Liver (tissue), 9 donors: ENCODE measurements around the gene POLA1. TPM values are rescaled to one million over a fixed set of nuclear protein-coding genes. Genes with fewer than 3 reads are reported as not detected.

Experiments
- DNase-seq: peaks from one replicate; pipeline ENCODE4 v3.0.0-alpha.2; 2017; ENCODE audit warnings: low spot score
- H3K27ac ChIP-seq, 2 donors: one replicate each; pipeline ENCODE4 v1.7.0; 2013; ENCODE audit warnings: inconsistent platforms in 2 of 2, low read length in 2 of 2, control low read depth in 1 of 2, low read depth in 1 of 2, mild to moderate bottlenecking in 1 of 2
- H3K27me3 ChIP-seq, 4 donors: one replicate each; pipeline versions ENCODE4 v1.6.1 to v1.7.0; 2013; ENCODE audit warnings: low read length in 3 of 4, inconsistent platforms in 1 of 4, mild to moderate bottlenecking in 1 of 4, moderate library complexity in 1 of 4; ENCODE audit not compliant: control insufficient read depth in 4 of 4, insufficient read depth in 4 of 4
- H3K36me3 ChIP-seq, 4 donors: one replicate each; pipeline versions ENCODE4 v1.6.1 to v1.7.0; 2013; ENCODE audit warnings: low read length in 3 of 4, mild to moderate bottlenecking in 3 of 4, low read depth in 1 of 4, moderate library complexity in 1 of 4; ENCODE audit not compliant: control insufficient read depth in 4 of 4, insufficient read depth in 3 of 4
- H3K4me1 ChIP-seq, 4 donors: one replicate each; pipeline versions ENCODE4 v1.6.1 to v1.7.0; 2013; ENCODE audit warnings: low read length in 3 of 4, mild to moderate bottlenecking in 3 of 4, moderate library complexity in 1 of 4; ENCODE audit not compliant: control insufficient read depth in 4 of 4, insufficient read depth in 4 of 4
- H3K4me3 ChIP-seq, 3 donors: one replicate each; pipeline versions ENCODE4 v1.6.1 to v1.7.0; 2013; ENCODE audit warnings: low read length in 3 of 3, control low read depth in 1 of 3, low read depth in 1 of 3, mild to moderate bottlenecking in 1 of 3
- H3K9ac ChIP-seq, 2 donors: one replicate each; pipeline ENCODE4 v1.7.0; 2013; ENCODE audit warnings: low read length in 2 of 2, mild to moderate bottlenecking in 2 of 2, moderate library complexity in 2 of 2, control low read depth in 1 of 2, low read depth in 1 of 2
- H3K9me3 ChIP-seq, 4 donors: one replicate each; pipeline versions ENCODE4 v1.6.1 to v1.7.0; 2013; ENCODE audit warnings: low read length in 3 of 4; ENCODE audit not compliant: control insufficient read depth in 4 of 4
- CTCF ChIP-seq: fragments of 150-350 bp; IDR thresholded peaks from 2 replicates; pipeline ENCODE4 v1.5.1; 2017; ENCODE audit warnings: improper control_type of control experiment, low read depth, low read length; ENCODE audit not compliant: missing input control
- EGR1 ChIP-seq, 2 donors: IDR thresholded peaks; 2 replicates each; pipeline ENCODE4 v1.6.1; 2016 to 2018; ENCODE audit warnings: antibody characterized with exemption in 2 of 2, low read depth in 2 of 2
- FOXA1 ChIP-seq: IDR thresholded peaks from 2 replicates; pipeline ENCODE4 v1.6.1; 2016; ENCODE audit warnings: antibody characterized with exemption
- FOXA2 ChIP-seq: IDR thresholded peaks from 2 replicates; pipeline ENCODE4 v1.6.1; 2016; ENCODE audit warnings: antibody characterized with exemption
- GABPA ChIP-seq, 2 donors: IDR thresholded peaks in 1 of 2; conservative IDR thresholded peaks in 1 of 2; 2 replicates each; pipeline ENCODE4 v1.6.1; 2016; ENCODE audit warnings: antibody characterized with exemption in 2 of 2, mild to moderate bottlenecking in 1 of 2, moderate library complexity in 1 of 2
- HNF4G ChIP-seq: IDR thresholded peaks from 2 replicates; pipeline ENCODE4 v1.6.1; 2016; ENCODE audit warnings: antibody characterized with exemption
- JUND ChIP-seq, 2 donors: IDR thresholded peaks; 2 replicates each; pipeline ENCODE4 v1.6.1; 2016; ENCODE audit warnings: antibody characterized with exemption in 2 of 2
- RXRA ChIP-seq, 2 donors: IDR thresholded peaks; 2 replicates each; pipeline ENCODE4 v1.6.1; 2017 to 2018; ENCODE audit warnings: antibody characterized with exemption in 2 of 2, mild to moderate bottlenecking in 1 of 2
- SP1 ChIP-seq: IDR thresholded peaks from 2 replicates; pipeline ENCODE4 v1.6.1; 2018; ENCODE audit warnings: antibody characterized with exemption, mild to moderate bottlenecking
- TAF1 ChIP-seq: conservative IDR thresholded peaks from 2 replicates; pipeline ENCODE4 v1.6.1; 2016; ENCODE audit warnings: antibody characterized with exemption, mild to moderate bottlenecking
- YY1 ChIP-seq: IDR thresholded peaks from 2 replicates; pipeline ENCODE4 v1.6.1; 2016; ENCODE audit warnings: antibody characterized with exemption, mild to moderate bottlenecking
- ZBTB33 ChIP-seq: IDR thresholded peaks from 2 replicates; pipeline ENCODE4 v1.6.1; 2016; ENCODE audit warnings: antibody characterized with exemption
- WGBS: extraction: QIAGEN DNeasy Blood & Tissue Kit; methylation state at CpG from one replicate; pipeline ENCODE4 v1.1.7; 2013; 5-methylcytosine and 5-hydroxymethylcytosine counted together
- polyA plus RNA-seq, 2 donors: library from polyadenylated mRNA; stranded (reverse) in 1 of 2; unstranded in 1 of 2; fragments of 200-250 nt in 1 of 2; fragments of >200 nt in 1 of 2; fragmentation: Nextera tagmentation in 1 of 2; extraction: Ambion mirVana in 1 of 2; gene quantifications; one replicate each; pipeline versions ENCODE4 v1.2.1 to v1.2.3, GENCODE V29; 2013 to 2015
- total RNA-seq, 2 donors: library from RNA; depleted of rRNA; stranded (reverse); fragments of >200 nt; gene quantifications; one replicate each; pipeline ENCODE4 v1.2.3, GENCODE V29; 2014
- TF ChIP-seq, protein P1 (sequence below): IDR thresholded peaks from 2 replicates; pipeline ENCODE4 v1.6.1; 2016; ENCODE audit warnings: antibody characterized with exemption
- donor health status: healthy.
- donor health status: healthy.
- donor health status: healthy.
- donor health status: healthy.
- donor health status: healthy.

Gene POLA1
- total and polyA plus RNA-seq, 4 donors, result 0.93 to 12.7 (median 4.3) TPM

DNA sequence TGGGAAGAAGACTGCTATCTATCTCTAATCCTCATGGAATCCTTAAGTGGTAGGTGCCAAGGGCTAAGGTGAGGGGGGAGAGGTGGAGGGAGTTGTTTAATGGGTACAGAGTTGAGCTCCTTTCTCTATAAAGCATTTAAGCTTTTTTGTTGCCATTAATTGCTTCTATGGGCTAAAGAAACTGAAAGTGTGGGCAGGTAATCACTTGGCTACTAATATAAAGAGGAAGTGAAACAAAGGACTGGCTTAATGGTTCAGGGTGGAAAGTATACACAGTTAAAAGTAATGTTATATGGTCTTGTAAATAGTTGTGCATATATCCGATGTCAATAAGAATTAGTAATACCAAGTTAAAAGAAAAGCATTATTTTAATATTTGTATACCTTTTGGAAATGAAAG, 83.9 kb downstream of the POLA1 start (continued):
- no peak for TF ChIP-seq CTCF
- no peak for TF ChIP-seq FOXA1
- no peak for TF ChIP-seq RXRA (IDR thresholded peaks at IDR 0.05)
- TF ChIP-seq ZBTB33, result no peak

- H3K27me3 ChIP-seq, result no peaks in the 10 kb centered on the region
- WGBS, result 98% methylated on average over 1 of the region's 1 CpG
- no peak for TF ChIP-seq ZBTB33
- TF ChIP-seq FOXA2, result no peak
- TF ChIP-seq SP1, result no peak
- TF ChIP-seq, protein P1, sequence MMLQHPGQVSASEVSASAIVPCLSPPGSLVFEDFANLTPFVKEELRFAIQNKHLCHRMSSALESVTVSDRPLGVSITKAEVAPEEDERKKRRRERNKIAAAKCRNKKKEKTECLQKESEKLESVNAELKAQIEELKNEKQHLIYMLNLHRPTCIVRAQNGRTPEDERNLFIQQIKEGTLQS, result no peak
- TF ChIP-seq EGR1 (IDR thresholded peaks at IDR 0.05; ENCODE audit: low read depth in 2 of 2), result no peak
- no peak for TF ChIP-seq RXRA (IDR thresholded peaks at IDR 0.05)
- TF ChIP-seq HNF4G, result no peak
- no peak for TF ChIP-seq FOXA1
- TF ChIP-seq YY1, result no peak
These were observed 88.3 kb downstream of the POLA1 start for GRCh38 chrX:24782011-24782410.

DNA sequence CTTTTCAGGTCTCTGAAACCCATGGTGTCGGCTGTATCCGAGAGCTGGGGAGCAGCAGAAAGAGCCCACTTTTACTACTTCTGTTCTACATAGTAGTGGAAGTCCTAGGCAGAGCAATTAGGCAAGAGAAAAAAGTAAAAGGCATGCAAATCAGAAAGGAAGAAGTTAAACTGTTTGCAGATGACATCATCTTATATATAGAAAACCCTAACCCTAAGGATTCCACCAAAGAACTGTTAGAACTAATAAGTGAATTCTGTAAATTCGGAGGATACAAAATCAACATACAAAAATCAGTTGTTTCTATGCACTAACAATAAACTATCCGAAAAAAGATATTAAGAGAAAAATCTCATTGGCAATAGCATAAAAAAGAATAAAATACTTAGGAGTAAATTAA, 95.3 kb downstream of the POLA1 start:
- DNase-seq, result no peak
- no peaks in the 10 kb centered on the region for H3K9me3 ChIP-seq
- H3K9ac ChIP-seq, result no peak overlapping the region
- H3K36me3 ChIP-seq, result no peaks in the 10 kb centered on the region
- H3K27me3 ChIP-seq, result no peaks in the 10 kb centered on the region
- H3K4me3 ChIP-seq, result no peak overlapping the region
- 98% methylated on average over 4 of the region's 4 CpGs for WGBS
- TF ChIP-seq ZBTB33 (no peak), JUND (IDR thresholded peaks at IDR 0.05) (no peak), SP1 (no peak), GABPA (IDR thresholded peaks at IDR 0.05 in 1 of 2, conservative IDR thresholded peaks at IDR 0.05 in 1 of 2) (no peak), TAF1 (no peak)
- no peak overlapping the region for H3K27ac ChIP-seq
- no peaks in the 10 kb centered on the region for H3K4me1 ChIP-seq

More at GRCh38 chrX:24782011-24782410, 88.3 kb downstream of the POLA1 start:
- no peak overlapping the region for H3K4me3 ChIP-seq
- no peaks in the 10 kb centered on the region for H3K4me1 ChIP-seq
- no peak overlapping the region for H3K27ac ChIP-seq
- no peak for DNase-seq
- H3K9ac ChIP-seq, result no peak overlapping the region
- no peaks in the 10 kb centered on the region for H3K9me3 ChIP-seq
- H3K36me3 ChIP-seq, result no peaks in the 10 kb centered on the region
